OCI-LY1 (cell line): ENCODE measurements around the gene C12orf75.
A peak's percentile ranks its signal among the peaks of the same experiment; 100 is the strongest.

ENCODE experiments used
- H2AFZ ChIP-seq: fragments of 200-600 bp; sonication (generic), shearing (Covaris generic); 2 replicates; pipeline ENCODE4 v1.6.0; 2014; ENCODE audit warnings: antibody characterized with exemption, mild to moderate bottlenecking, low read length
- H3F3A ChIP-seq: fragments of 200-600 bp; sonication (generic), shearing (Covaris generic); 2 replicates; pipeline ENCODE4 v1.6.0; 2014; ENCODE audit warnings: mild to moderate bottlenecking, antibody characterized with exemption, low read length, moderate library complexity; ENCODE audit not compliant: insufficient read depth
- H3K27ac ChIP-seq: fragments of 200-600 bp; sonication (generic); 2 replicates; pipeline ENCODE4 v1.5.1; 2014; ENCODE audit warnings: low read length, mixed run types, mild to moderate bottlenecking, low read depth; ENCODE audit not compliant: poor library complexity, severe bottlenecking
- H3K27me3 ChIP-seq: fragments of 200-600 bp; sonication (generic); 2 replicates; pipeline ENCODE4 v1.6.0; 2014; ENCODE audit warnings: antibody characterized with exemption, mild to moderate bottlenecking, low read length, moderate library complexity; ENCODE audit not compliant: insufficient read depth
- H3K36me3 ChIP-seq: fragments of 200-600 bp; sonication (generic); 2 replicates; pipeline ENCODE4 v1.6.1; 2014; ENCODE audit warnings: mild to moderate bottlenecking, antibody characterized with exemption, low read length, moderate library complexity, mixed read lengths; ENCODE audit not compliant: insufficient read depth
- H3K4me1 ChIP-seq: fragments of 200-600 bp; sonication (generic); 2 replicates; pipeline ENCODE4 v1.5.1; 2014; ENCODE audit warnings: mild to moderate bottlenecking, low read length, moderate library complexity; ENCODE audit not compliant: insufficient read depth, severe bottlenecking
- H3K4me2 ChIP-seq: fragments of 200-600 bp; sonication (generic), shearing (Covaris generic); 2 replicates; pipeline ENCODE4 v1.6.1; 2014; ENCODE audit warnings: low read length
- H3K4me3 ChIP-seq: fragments of 200-600 bp; sonication (generic); 2 replicates; pipeline ENCODE4 v1.5.1; 2014; ENCODE audit warnings: low read length, low read depth, mild to moderate bottlenecking, mixed read lengths; ENCODE audit not compliant: poor library complexity, severe bottlenecking
- H3K79me2 ChIP-seq: fragments of 200-600 bp; shearing (Covaris generic); 2 replicates; pipeline ENCODE4 v1.6.1; 2016; ENCODE audit warnings: mixed run types, low read length, mixed read lengths; ENCODE audit not compliant: insufficient read depth
- H3K9ac ChIP-seq: fragments of 200-600 bp; sonication (generic), shearing (Covaris generic); 2 replicates; pipeline ENCODE4 v1.6.1; 2014; ENCODE audit warnings: mild to moderate bottlenecking, low read length, mixed read lengths
- H3K9me2 ChIP-seq: fragments of 200-600 bp; sonication (generic), shearing (Covaris generic); 2 replicates; pipeline ENCODE4 v1.6.1; 2014; ENCODE audit warnings: low read depth, mild to moderate bottlenecking, low read length, mixed read lengths
- H3K9me3 ChIP-seq: fragments of 200-600 bp; shearing (Covaris generic); 2 replicates; pipeline ENCODE4 v1.6.1; 2014; ENCODE audit warnings: low read length, mixed read lengths
- H4K20me1 ChIP-seq: fragments of 200-600 bp; sonication (generic), shearing (Covaris generic); 2 replicates; pipeline ENCODE4 v1.6.0; 2016; ENCODE audit warnings: mild to moderate bottlenecking, low read length; ENCODE audit not compliant: insufficient read depth
- CTCF ChIP-seq: fragments of 200-600 bp; sonication (generic), shearing (Covaris generic); IDR thresholded peaks from 2 replicates; pipeline ENCODE4 v1.5.1; 2017; ENCODE audit warnings: mild to moderate bottlenecking, antibody characterized with exemption, low read length, moderate library complexity, mixed read lengths
- EZH2 ChIP-seq: fragments of 200-600 bp; sonication (generic), shearing (Covaris generic); IDR thresholded peaks from 2 replicates; pipeline ENCODE4 v1.8.0; 2017; ENCODE audit warnings: borderline replicate concordance, mixed run types, mild to moderate bottlenecking, antibody characterized with exemption, low read length, moderate library complexity, mixed read lengths

The C12orf75 gene

GRCh38 chr12:105321125-105321524 is 9.4 kb upstream of the C12orf75 start:
- Histone ChIP-seq H3K79me2 (no peaks in the 10 kb centered on the region), H3K27ac (no peak overlapping the region), H3K4me2 (no peak overlapping the region), H3K4me3 (no peak overlapping the region), H3F3A (no peaks in the 10 kb centered on the region), H3K9ac (no peak overlapping the region), H2AFZ (no peak overlapping the region), H4K20me1 (no peaks in the 10 kb centered on the region), H3K4me1 (no peaks in the 10 kb centered on the region), H3K9me3 (no peaks in the 10 kb centered on the region), H3K9me2 (no peaks in the 10 kb centered on the region), H3K36me3 (no peaks in the 10 kb centered on the region), H3K27me3 (no peaks in the 10 kb centered on the region)
- TF ChIP-seq EZH2 (no peak), CTCF (peak; percentile 18; the same call in 1 of the 2 replicates)

- Histone ChIP-seq H3K9me3 (no peaks in the 10 kb centered on the region), H3K9me2 (no peaks in the 10 kb centered on the region), H3K4me3 (no peak overlapping the region), H3K27me3 (no peaks in the 10 kb centered on the region), H3K4me2 (no peak overlapping the region), H3K4me1 (peaks cover 3% of the 10 kb centered on the region), H3K27ac (no peak overlapping the region), H3F3A (no peaks in the 10 kb centered on the region), H3K36me3 (no peaks in the 10 kb centered on the region), H4K20me1 (no peaks in the 10 kb centered on the region), H3K9ac (no peak overlapping the region), H3K79me2 (no peaks in the 10 kb centered on the region), H2AFZ (no peak overlapping the region)
- TF ChIP-seq EZH2 (no peak), CTCF (no peak)
Measured at GRCh38 chr12:105322070-105322469, 8.4 kb upstream of the C12orf75 start.

GRCh38 chr12:105324704-105325103 is 5.8 kb upstream of the C12orf75 start:
- Histone ChIP-seq H4K20me1 (no peaks in the 10 kb centered on the region), H2AFZ (no peak overlapping the region), H3K9me2 (no peaks in the 10 kb centered on the region), H3K4me3 (no peak overlapping the region), H3K36me3 (no peaks in the 10 kb centered on the region), H3K4me2 (no peak overlapping the region), H3K79me2 (no peaks in the 10 kb centered on the region), H3K27ac (no peak overlapping the region), H3K4me1 (peaks cover 11% of the 10 kb centered on the region), H3K27me3 (no peaks in the 10 kb centered on the region), H3K9me3 (no peaks in the 10 kb centered on the region), H3K9ac (no peak overlapping the region), H3F3A (no peaks in the 10 kb centered on the region)
- no peak for TF ChIP-seq EZH2
- no peak for TF ChIP-seq CTCF
